ENCODE data around the gene DCAF12. TPM values are rescaled to one million over a fixed set of nuclear protein-coding genes. Genes with fewer than 3 reads are reported as not detected.
"Not testable (repeated sequence)": the region's sequence is repeated elsewhere in the genome, so short reads cannot be mapped to it uniquely, and the experiment has no call there.

Gene DCAF12
- total and polyA plus RNA-seq, 2 of the 4 experiments (the other 2 are of a cell fraction), result 7.2 to 17.1 TPM

DNA sequence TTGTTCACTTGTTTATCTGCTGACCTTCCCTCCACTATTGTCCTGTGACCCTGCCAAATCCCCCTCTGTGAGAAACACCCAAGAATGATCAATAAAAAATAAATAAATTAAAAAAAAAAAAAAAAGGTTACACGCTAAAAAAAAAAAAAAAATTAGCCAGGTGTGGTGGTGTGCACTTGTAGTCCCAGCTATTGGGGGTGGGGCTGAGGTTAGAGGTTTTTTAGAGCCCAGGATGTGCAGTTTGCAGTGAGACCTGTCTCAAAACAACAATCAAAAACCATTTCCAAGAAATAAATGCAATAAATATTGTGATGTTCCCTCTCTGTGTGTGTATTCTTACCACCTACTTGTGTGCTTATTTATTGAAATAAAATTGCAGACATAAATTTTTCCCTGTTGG is 12.1 kb upstream of the DCAF12 start:
- dilution Hi-C loops (cut with HindIII; ENCODE audit: low sequenced_read_pairs, unreplicated experiment); H2AK5ac ChIP-seq (ENCODE audit: low read depth, low read length); in situ Hi-C loops (cut with MboI; ENCODE audit: low sequenced_read_pairs): not testable (repeated sequence)

More for the DNA sequence above, 12.1 kb upstream of the DCAF12 start:
- H4K91ac ChIP-seq (ENCODE audit: insufficient read depth, low read depth, low read length); H3K4ac ChIP-seq (ENCODE audit: low read depth, low read length); H2AK9ac ChIP-seq (replicated peaks; ENCODE audit: low read depth, low read length, poor library complexity); H3K4me2 ChIP-seq (ENCODE audit: low read depth, low read length); BruUV-seq (replicated peaks); H2AFZ ChIP-seq (replicated peaks; ENCODE audit: low read length, poor library complexity); H2BK5ac ChIP-seq (ENCODE audit: low read depth, low read length, poor library complexity, severe bottlenecking); H3K9ac ChIP-seq (ENCODE audit: low read depth, low read length); H3K27ac ChIP-seq (ENCODE audit: insufficient read depth, low read length); H3K18ac ChIP-seq (ENCODE audit: low read depth, low read length); H3K23ac ChIP-seq (ENCODE audit: low read depth, low read length); H3K14ac ChIP-seq (replicated peaks; ENCODE audit: low read depth, low read length); H3K36me3 ChIP-seq (ENCODE audit: control insufficient read depth, insufficient read depth, low read length); H3K9me1 ChIP-seq (ENCODE audit: insufficient read depth, low read length); CTCF ChIA-PET; H3K79me1 ChIP-seq (ENCODE audit: low read depth in 1 of 2, low read length in 2 of 2); H2BK20ac ChIP-seq (ENCODE audit: low read depth, low read length); ATAC-seq (ENCODE audit: low read depth); H2BK15ac ChIP-seq (ENCODE audit: low read depth, low read length); H2BK120ac ChIP-seq (ENCODE audit: low read depth, low read length); H4K5ac ChIP-seq (ENCODE audit: low read depth, low read length); intact Hi-C loops (cut with micrococcal nuclease); POLR2A ChIA-PET (ENCODE audit: unreplicated experiment); H3K27me3 ChIP-seq (ENCODE audit: control insufficient read depth, insufficient read depth, low read length); DNase-seq; H4K8ac ChIP-seq (ENCODE audit: low read depth in 2 of 2, low read length in 2 of 2); H3K4me3 ChIP-seq (ENCODE audit: insufficient read depth, low read depth, low read length); H3K56ac ChIP-seq (ENCODE audit: extremely low read depth, insufficient read depth, low read length); H3K9me3 ChIP-seq (ENCODE audit: control insufficient read depth, insufficient read depth, low read length); H4K20me1 ChIP-seq (ENCODE audit: insufficient read depth, low read length); H3K4me1 ChIP-seq (ENCODE audit: control insufficient read depth, insufficient read depth, low read length): not testable (repeated sequence)
- no CpG with 5 or more reads among the region's 1 CpG for WGBS, 2 experiments (ENCODE audit: extremely low coverage in 2 of 2, insufficient read length in 1 of 2)
